Osteoblast (primary cell): ENCODE measurements around the gene ZBTB7C. TPM values are rescaled to one million over a fixed set of nuclear protein-coding genes. Genes with fewer than 3 reads are reported as not detected.

Experiments
- DNase-seq: peaks from one replicate; pipeline ENCODE4 v3.0.0; 2011; ENCODE audit warnings: low spot score, mixed read lengths; ENCODE audit not compliant: insufficient read length; ENCODE audit errors: missing footprints
- H2AFZ ChIP-seq: 2 replicates; pipeline ENCODE4 v1.6.0; 2011; ENCODE audit warnings: mild to moderate bottlenecking, low read length
- H3K27ac ChIP-seq: 2 replicates; pipeline ENCODE4 v1.5.1; 2011; ENCODE audit warnings: mild to moderate bottlenecking, low read depth, low read length, moderate library complexity
- H3K27me3 ChIP-seq: 2 replicates; pipeline ENCODE4 v1.6.0; 2012; ENCODE audit warnings: mild to moderate bottlenecking, control low read depth, inconsistent platforms, low read length, moderate library complexity; ENCODE audit not compliant: insufficient read depth
- H3K36me3 ChIP-seq: 2 replicates; pipeline ENCODE4 v1.5.1; 2011; ENCODE audit warnings: mild to moderate bottlenecking, low read length, control low read depth, moderate library complexity; ENCODE audit not compliant: insufficient read depth
- H3K4me1 ChIP-seq: 2 replicates; pipeline ENCODE4 v1.5.1; 2011; ENCODE audit warnings: mild to moderate bottlenecking, low read length, control low read depth, moderate library complexity; ENCODE audit not compliant: insufficient read depth
- H3K4me2 ChIP-seq: 2 replicates; pipeline ENCODE4 v1.6.0; 2011; ENCODE audit warnings: mild to moderate bottlenecking, low read length; ENCODE audit not compliant: insufficient read depth
- H3K4me3 ChIP-seq: fragments of 200-600 bp; sonication (generic); 3 replicates; pipeline ENCODE4 v1.5.1; 2012; ENCODE audit warnings: mild to moderate bottlenecking, low read length, inconsistent platforms; ENCODE audit not compliant: insufficient read depth
- H3K79me2 ChIP-seq: 2 replicates; pipeline ENCODE4 v1.6.0; 2012; ENCODE audit warnings: mild to moderate bottlenecking, low read length, control low read depth, inconsistent platforms; ENCODE audit not compliant: insufficient read depth
- H3K9me3 ChIP-seq: 2 replicates; pipeline ENCODE4 v1.5.1; 2011; ENCODE audit warnings: low read depth, low read length, control low read depth
- H4K20me1 ChIP-seq: 2 replicates; pipeline ENCODE4 v1.6.0; 2012; ENCODE audit warnings: mild to moderate bottlenecking, low read length, control low read depth; ENCODE audit not compliant: insufficient read depth
- total RNA-seq: library from RNA; depleted of rRNA; stranded (reverse); fragments of >200 nt; gene quantifications from 2 replicates; pipeline ENCODE4 v1.2.3, GENCODE V29; 2012
- TF ChIP-seq, protein P1 (sequence below): IDR thresholded peaks from 2 replicates; pipeline ENCODE4 v1.5.1; 2011; ENCODE audit warnings: mild to moderate bottlenecking, low read depth, low read length, moderate library complexity; ENCODE audit errors: extremely low read depth

The ZBTB7C gene
- total RNA-seq, 1 donor, result 0.36 TPM

DNA sequence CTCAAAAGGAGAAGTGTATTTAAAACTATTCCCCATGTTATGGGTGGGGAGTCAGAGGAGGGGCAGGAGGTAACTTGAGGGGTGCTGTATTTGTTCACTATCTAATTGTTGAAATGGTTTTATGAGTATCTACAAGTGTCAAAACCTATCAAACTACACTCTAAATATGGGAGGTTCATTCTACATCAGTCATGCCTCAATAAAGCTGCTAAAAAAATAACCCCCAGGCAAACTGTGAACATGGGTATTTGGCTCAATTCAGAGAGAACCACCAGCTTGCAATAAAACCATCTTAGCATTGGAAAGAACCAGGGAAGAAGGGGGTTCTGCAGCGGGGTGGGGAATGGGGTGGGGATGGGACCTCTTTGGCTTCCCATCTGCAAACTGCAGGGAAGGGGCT is 302.7 kb downstream of the ZBTB7C start:
- Histone ChIP-seq H3K9me3 (no peaks in the 10 kb centered on the region), H3K4me2 (no peak overlapping the region), H3K36me3 (no peaks in the 10 kb centered on the region), H3K4me3 (no peak overlapping the region), H3K79me2 (no peaks in the 10 kb centered on the region), H3K27ac (no peak overlapping the region), H3K27me3 (peaks cover 15% of the 10 kb centered on the region), H2AFZ (no peak overlapping the region), H4K20me1 (no peaks in the 10 kb centered on the region), H3K4me1 (no peaks in the 10 kb centered on the region)
- no peak for DNase-seq
- TF ChIP-seq, protein P1, sequence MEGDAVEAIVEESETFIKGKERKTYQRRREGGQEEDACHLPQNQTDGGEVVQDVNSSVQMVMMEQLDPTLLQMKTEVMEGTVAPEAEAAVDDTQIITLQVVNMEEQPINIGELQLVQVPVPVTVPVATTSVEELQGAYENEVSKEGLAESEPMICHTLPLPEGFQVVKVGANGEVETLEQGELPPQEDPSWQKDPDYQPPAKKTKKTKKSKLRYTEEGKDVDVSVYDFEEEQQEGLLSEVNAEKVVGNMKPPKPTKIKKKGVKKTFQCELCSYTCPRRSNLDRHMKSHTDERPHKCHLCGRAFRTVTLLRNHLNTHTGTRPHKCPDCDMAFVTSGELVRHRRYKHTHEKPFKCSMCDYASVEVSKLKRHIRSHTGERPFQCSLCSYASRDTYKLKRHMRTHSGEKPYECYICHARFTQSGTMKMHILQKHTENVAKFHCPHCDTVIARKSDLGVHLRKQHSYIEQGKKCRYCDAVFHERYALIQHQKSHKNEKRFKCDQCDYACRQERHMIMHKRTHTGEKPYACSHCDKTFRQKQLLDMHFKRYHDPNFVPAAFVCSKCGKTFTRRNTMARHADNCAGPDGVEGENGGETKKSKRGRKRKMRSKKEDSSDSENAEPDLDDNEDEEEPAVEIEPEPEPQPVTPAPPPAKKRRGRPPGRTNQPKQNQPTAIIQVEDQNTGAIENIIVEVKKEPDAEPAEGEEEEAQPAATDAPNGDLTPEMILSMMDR, result no peak

DNA sequence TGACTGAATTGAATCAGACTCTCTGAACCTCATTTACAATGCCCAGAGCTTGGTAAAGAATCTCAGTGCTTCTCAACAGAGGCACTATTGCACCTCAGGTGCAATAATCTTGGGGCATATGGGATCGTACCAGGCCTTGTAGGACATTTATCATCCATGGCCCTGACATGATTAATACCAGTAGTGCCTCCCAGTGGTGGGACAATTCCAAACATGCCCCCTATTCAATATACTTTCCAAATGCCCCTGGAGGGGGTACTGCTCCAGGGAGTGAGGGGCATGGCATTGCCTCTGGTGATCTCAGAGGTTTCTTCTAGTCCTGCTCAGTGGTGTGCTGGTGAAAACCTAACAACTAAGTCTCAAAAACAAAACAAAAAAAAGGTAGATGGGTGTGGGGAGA is 303.9 kb downstream of the ZBTB7C start:
- no peak overlapping the region for H3K4me3 ChIP-seq
- no peaks in the 10 kb centered on the region for H3K36me3 ChIP-seq
- no peaks in the 10 kb centered on the region for H4K20me1 ChIP-seq
- no peaks in the 10 kb centered on the region for H3K4me1 ChIP-seq
- DNase-seq, result no peak
- H3K4me2 ChIP-seq, result no peak overlapping the region
- H3K27ac ChIP-seq, result no peak overlapping the region
- no peaks in the 10 kb centered on the region for H3K9me3 ChIP-seq
- no peak overlapping the region for H2AFZ ChIP-seq
- no peaks in the 10 kb centered on the region for H3K79me2 ChIP-seq
- TF ChIP-seq, protein P1, result peak; percentile 12
- peaks cover 15% of the 10 kb centered on the region for H3K27me3 ChIP-seq

DNA sequence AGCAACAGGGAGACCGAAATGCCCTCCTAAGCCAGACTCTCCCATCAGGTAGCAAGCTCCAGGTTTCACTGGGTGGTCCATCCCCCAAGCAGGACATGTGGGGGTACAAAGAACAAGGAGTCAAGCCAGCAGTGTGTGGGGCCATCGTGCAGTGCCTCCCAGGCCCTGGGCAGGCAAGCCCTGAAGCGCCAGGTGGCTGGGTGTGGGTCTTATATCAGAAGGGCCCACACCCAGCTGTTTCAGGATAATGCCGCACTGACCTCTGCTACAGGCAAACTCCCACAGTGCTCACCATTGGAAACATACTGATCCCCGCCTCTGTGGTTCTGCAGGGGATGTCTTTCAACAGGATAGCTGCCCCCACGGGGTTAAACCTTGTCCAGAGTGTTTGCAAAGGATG is 304.5 kb downstream of the ZBTB7C start:
- Histone ChIP-seq H4K20me1 (no peaks in the 10 kb centered on the region), H3K27ac (no peak overlapping the region), H3K4me1 (no peaks in the 10 kb centered on the region), H3K27me3 (peaks cover 15% of the 10 kb centered on the region), H3K36me3 (no peaks in the 10 kb centered on the region), H2AFZ (no peak overlapping the region), H3K4me2 (no peak overlapping the region), H3K79me2 (no peaks in the 10 kb centered on the region), H3K4me3 (no peak overlapping the region), H3K9me3 (no peaks in the 10 kb centered on the region)
- TF ChIP-seq, protein P1, result no peak
- DNase-seq, result no peak

DNA sequence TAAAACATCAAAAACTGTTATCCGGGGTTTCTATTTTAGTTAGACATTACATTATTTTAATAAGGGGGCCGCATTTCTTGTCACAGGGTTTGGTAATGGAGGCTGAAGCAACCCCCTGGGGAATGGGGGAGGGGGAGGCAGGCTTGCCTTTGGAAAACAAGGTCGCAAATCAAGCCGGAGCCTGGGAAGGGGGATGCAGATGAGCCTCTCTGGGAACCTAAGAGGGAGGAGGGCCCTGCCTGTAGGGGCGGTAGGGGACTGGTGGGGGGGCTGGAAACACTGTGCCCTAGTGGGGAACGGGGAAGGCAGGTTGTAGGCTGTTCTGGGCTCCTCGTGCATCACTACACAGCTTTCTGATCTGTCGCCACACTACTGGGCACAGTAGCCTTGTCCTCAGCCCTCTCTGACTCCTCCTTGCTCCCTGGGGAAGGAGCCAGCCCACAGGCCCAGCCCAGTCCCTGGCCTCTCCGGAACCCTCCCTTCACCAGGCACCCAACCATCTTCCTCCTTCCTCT is 308.5 kb downstream of the ZBTB7C start:
- no peak overlapping the region for H3K4me2 ChIP-seq
- no peak overlapping the region for H3K27ac ChIP-seq
- H2AFZ ChIP-seq, result no peak overlapping the region
- H3K4me1 ChIP-seq, result no peaks in the 10 kb centered on the region
- H3K4me3 ChIP-seq, result no peak overlapping the region
- peaks cover 8% of the 10 kb centered on the region for H3K27me3 ChIP-seq
- H3K9me3 ChIP-seq, result no peaks in the 10 kb centered on the region
- no peaks in the 10 kb centered on the region for H4K20me1 ChIP-seq
- TF ChIP-seq, protein P1, result no peak
- H3K79me2 ChIP-seq, result no peaks in the 10 kb centered on the region
- DNase-seq, result no peak
- H3K36me3 ChIP-seq, result no peaks in the 10 kb centered on the region
